PC-9 (cell line): Measurements from ENCODE around the gene CFAP99. TPM values are rescaled to one million over a fixed set of nuclear protein-coding genes. Genes with fewer than 3 reads are reported as not detected.

Source experiments
- Bru-seq: library from RNA; stranded (reverse); fragments of 400-500 nt; gene quantifications from one replicate; lab custom pipeline; 2021; lab: Mats Ljungman, UMichigan
- BruChase-seq, 2 experiments: library from RNA; stranded (reverse); fragments of 400-500 nt; gene quantifications; one replicate each; lab custom pipeline; 2021; lab: Mats Ljungman, UMichigan
- BruUV-seq: library from RNA; stranded (reverse); fragments of 400-500 nt; replicated peaks from 2 replicates; lab custom pipeline; 2021; lab: Mats Ljungman, UMichigan
- CTCF ChIA-PET: fragments of 300-600 bp; sonication (Branson Sonifier 250); formaldehyde crosslinking; loops from one replicate; lab custom pipeline; 2022; ENCODE audit warnings: antibody characterized with exemption; lab: Charles Lee
- POLR2A ChIA-PET: fragments of 300-600 bp; sonication (Branson Sonifier 250); formaldehyde crosslinking; loops from one replicate; lab custom pipeline; 2022; ENCODE audit warnings: antibody characterized with exemption; ENCODE audit not compliant: unreplicated experiment; lab: Charles Lee
- DNase-seq, 2 experiments: peaks; one replicate each; pipeline versions ENCODE4 v3.0.0 to v3.0.0-alpha.2; 2015 to 2022; ENCODE audit warnings: mixed read lengths in 1 of 2
- H2AFZ ChIP-seq: fragments of 200-600 bp; sonication (generic); 2 replicates; pipeline ENCODE4 v1.8.1; 2017; ENCODE audit warnings: antibody characterized with exemption
- H3F3A ChIP-seq: fragments of 200-600 bp; sonication (generic); 2 replicates; pipeline ENCODE4 v1.8.1; 2017; ENCODE audit warnings: antibody characterized with exemption, mild to moderate bottlenecking, low read depth; ENCODE audit not compliant: insufficient read depth
- H3K27ac ChIP-seq: fragments of 200-600 bp; sonication (generic); 2 replicates; pipeline ENCODE4 v1.6.1; 2016; ENCODE audit warnings: mixed run types
- H3K27me3 ChIP-seq: fragments of 200-600 bp; sonication (generic); 2 replicates; pipeline ENCODE4 v1.6.1; 2016; ENCODE audit warnings: low read depth, mixed run types; ENCODE audit not compliant: insufficient read depth
- H3K36me3 ChIP-seq: fragments of 200-600 bp; sonication (generic); 2 replicates; pipeline ENCODE4 v1.6.1; 2016; ENCODE audit warnings: low read depth, mixed run types
- H3K4me1 ChIP-seq: fragments of 200-600 bp; sonication (generic); replicated peaks from 2 replicates; pipeline ENCODE4 v1.6.1; 2016; ENCODE audit warnings: mixed run types; ENCODE audit not compliant: insufficient read depth
- H3K4me2 ChIP-seq: fragments of 200-600 bp; sonication (generic); 2 replicates; pipeline ENCODE4 v1.6.1; 2017; ENCODE audit warnings: mixed run types
- H3K4me3 ChIP-seq: fragments of 200-600 bp; sonication (generic); 2 replicates; pipeline ENCODE4 v1.6.1; 2016; ENCODE audit warnings: mixed run types
- H3K79me2 ChIP-seq: fragments of 200-600 bp; sonication (generic); 2 replicates; pipeline ENCODE4 v1.6.1; 2017; ENCODE audit warnings: low read depth, mixed run types
- H3K9me2 ChIP-seq: fragments of 200-600 bp; sonication (generic); 2 replicates; pipeline ENCODE4 v1.8.1; 2017; ENCODE audit warnings: mild to moderate bottlenecking; ENCODE audit not compliant: insufficient read depth
- H3K9me3 ChIP-seq: fragments of 200-600 bp; sonication (generic); 2 replicates; pipeline ENCODE4 v1.8.1; 2016; ENCODE audit warnings: low read depth; ENCODE audit not compliant: insufficient read depth
- H4K20me1 ChIP-seq: fragments of 200-600 bp; sonication (generic); 2 replicates; pipeline ENCODE4 v1.8.1; 2017; ENCODE audit not compliant: insufficient read depth
- EZH2 ChIP-seq: fragments of 200-600 bp; sonication (generic); IDR thresholded peaks from 2 replicates; pipeline ENCODE4 v1.8.0; 2017; ENCODE audit warnings: antibody characterized with exemption, low read depth
- intact Hi-C: fragments of 100-400 bp; cut with micrococcal nuclease; formaldehyde crosslinking; loops from one replicate; pipeline ENCODE4 v1.10.0; 2022; ENCODE audit not compliant: unreplicated experiment
- long read RNA-seq: library from polyadenylated mRNA; stranded (forward); transcript quantifications from one replicate; pipeline ENCODE4 v2.0.0, GENCODE V29; 2022
- total RNA-seq: library from RNA; stranded (reverse); gene quantifications from 2 replicates; pipeline ENCODE4 v1.2.3, GENCODE V29; 2021
- TF ChIP-seq, protein P1 (sequence below): fragments of 200-600 bp; sonication (generic); conservative IDR thresholded peaks from 2 replicates; pipeline ENCODE4 v1.6.1; 2017; ENCODE audit warnings: mixed run types, antibody characterized with exemption, mild to moderate bottlenecking, moderate library complexity

CFAP99 gene
- total RNA-seq, result 0.48 and 0.85 TPM in 2 replicates
- Bru-seq, nascent RNA, result percentile 5 among the genes with signal in this experiment
- BruChase-seq, experiment 1, labeled RNA remaining after a 2-hour chase, result percentile 7 among the genes with signal in this experiment
- BruChase-seq, experiment 2, labeled RNA remaining after a 6-hour chase, result not detected
- long read RNA-seq, result 0 reads

DNA sequence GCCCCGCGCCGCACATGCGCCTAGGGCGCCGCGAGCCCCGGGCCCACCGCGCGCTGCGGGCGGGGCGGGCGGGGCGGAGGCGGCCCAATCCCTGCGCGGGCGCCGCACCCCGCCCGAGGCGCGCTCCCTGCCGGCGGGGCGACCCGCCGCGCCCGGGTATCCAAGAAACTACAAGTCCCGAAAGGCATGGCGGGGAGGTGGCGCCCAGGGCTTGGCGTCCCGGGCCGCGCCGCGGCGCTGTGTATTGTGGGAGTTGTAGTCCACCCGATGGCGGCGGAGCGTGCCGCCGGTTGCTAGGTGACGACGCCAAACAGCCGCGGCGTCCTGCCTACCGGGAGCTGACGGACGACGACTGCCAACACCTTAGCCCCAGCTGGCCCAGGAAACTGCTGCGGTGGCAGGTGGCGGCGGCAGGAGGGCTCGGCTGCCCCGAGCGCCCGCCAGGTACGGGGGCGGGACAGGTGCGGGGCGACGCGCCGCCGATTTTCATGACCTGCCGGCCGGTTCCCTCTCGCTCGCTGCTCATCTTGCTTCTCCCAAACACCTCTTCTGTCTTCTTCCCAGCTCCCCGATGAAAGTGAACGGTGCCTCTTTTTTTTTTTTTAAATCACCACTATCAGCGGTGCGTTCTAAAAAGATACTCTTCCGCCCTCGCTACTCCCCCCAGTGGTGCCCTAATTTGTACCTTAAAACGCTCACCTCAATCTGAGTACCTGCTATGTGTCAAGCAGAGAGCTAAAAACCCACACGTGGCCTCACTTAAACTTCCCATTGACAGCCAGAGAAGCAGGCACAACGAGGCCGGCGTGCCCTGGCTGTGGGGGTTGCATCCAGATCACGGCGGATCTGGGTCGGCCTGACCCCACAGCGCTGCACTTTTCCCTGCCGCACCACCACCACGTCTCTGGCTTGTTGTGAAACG, at the start of gene CFAP99:
Gene CFAP99 (plus strand): TSS at position 306 of the 922 bp plus-strand sequence.
- ChIA-PET CTCF (no interaction called here), POLR2A (no interaction called here)
- DNase-seq, result peak; percentile 86 to 96
- no peak within 1 kb of the TSS for H3K27ac ChIP-seq
- H2AFZ ChIP-seq, result peak within 1 kb of the TSS; percentile 75
- H3K27me3 ChIP-seq, result peaks cover 46% of the 10 kb centered on the region
- H3K4me3 ChIP-seq, result peak within 1 kb of the TSS; percentile 54; the same call in 1 of the 2 replicates
- H3F3A ChIP-seq, result no peaks in the 10 kb centered on the region
- peaks cover 6% of the 10 kb centered on the region; the same call in 1 of the 2 replicates for H3K4me1 ChIP-seq
- H3K9me3 ChIP-seq, result no peaks in the 10 kb centered on the region
- no TSS peak for BruUV-seq
- H3K4me2 ChIP-seq, result peak within 1 kb of the TSS; percentile 92
- H3K9me2 ChIP-seq, result no peaks in the 10 kb centered on the region
- H4K20me1 ChIP-seq, result no peaks in the 10 kb centered on the region
- H3K79me2 ChIP-seq, result no peaks in the 10 kb centered on the region
- intact Hi-C loops, result loop anchor here (1.0 to 10.0 kb wide), 2 partner anchors 46 to 157 kb away; partner anchors contain the start of genes MXD4 and RNF4
- TF ChIP-seq, protein P1, sequence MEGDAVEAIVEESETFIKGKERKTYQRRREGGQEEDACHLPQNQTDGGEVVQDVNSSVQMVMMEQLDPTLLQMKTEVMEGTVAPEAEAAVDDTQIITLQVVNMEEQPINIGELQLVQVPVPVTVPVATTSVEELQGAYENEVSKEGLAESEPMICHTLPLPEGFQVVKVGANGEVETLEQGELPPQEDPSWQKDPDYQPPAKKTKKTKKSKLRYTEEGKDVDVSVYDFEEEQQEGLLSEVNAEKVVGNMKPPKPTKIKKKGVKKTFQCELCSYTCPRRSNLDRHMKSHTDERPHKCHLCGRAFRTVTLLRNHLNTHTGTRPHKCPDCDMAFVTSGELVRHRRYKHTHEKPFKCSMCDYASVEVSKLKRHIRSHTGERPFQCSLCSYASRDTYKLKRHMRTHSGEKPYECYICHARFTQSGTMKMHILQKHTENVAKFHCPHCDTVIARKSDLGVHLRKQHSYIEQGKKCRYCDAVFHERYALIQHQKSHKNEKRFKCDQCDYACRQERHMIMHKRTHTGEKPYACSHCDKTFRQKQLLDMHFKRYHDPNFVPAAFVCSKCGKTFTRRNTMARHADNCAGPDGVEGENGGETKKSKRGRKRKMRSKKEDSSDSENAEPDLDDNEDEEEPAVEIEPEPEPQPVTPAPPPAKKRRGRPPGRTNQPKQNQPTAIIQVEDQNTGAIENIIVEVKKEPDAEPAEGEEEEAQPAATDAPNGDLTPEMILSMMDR, result no peak
- TF ChIP-seq EZH2, result no peak
- H3K36me3 ChIP-seq, result no peaks in the 10 kb centered on the region

DNA sequence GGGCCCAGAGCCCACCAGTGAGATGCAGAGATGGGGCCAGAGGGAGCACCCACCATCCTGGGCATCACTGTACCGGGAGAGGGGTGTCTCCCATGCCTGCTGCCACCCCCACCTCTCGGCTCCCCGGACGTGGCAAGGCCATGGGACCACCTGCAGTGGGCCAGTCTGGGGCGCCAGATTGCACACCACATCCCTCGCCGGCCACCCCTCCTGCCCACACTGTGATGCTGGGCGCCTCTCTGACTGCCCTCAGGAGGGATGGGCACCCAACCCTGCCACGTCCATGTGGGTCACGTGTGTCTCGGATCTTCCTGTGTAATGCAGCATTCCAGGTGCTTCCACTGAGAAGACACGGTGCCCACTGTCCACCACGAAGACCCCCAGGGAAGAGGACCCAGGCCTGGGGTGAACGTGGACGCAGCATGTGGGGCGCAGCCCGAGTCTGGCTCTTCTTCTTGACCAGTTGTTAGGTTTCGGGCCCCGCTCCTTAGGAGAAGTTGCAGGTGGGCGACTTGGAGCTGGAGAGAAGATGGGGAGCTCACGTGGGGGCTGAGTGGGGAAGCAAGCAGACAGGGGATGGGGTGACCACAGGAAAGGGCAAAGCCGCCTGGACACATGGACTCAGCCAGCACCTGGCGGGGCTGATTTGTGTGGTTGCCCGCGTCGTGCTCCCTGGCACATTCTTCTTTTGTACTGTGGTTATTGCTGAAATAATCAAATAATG, 48.0 kb upstream of the CFAP99 start:
- Histone ChIP-seq H3K36me3 (no peaks in the 10 kb centered on the region), H4K20me1 (no peaks in the 10 kb centered on the region), H3K4me2 (no peak overlapping the region), H2AFZ (no peak overlapping the region), H3K27ac (no peak overlapping the region), H3K4me1 (no peaks in the 10 kb centered on the region), H3K9me3 (no peaks in the 10 kb centered on the region), H3F3A (no peaks in the 10 kb centered on the region), H3K4me3 (no peak overlapping the region), H3K79me2 (no peaks in the 10 kb centered on the region), H3K9me2 (no peaks in the 10 kb centered on the region), H3K27me3 (peaks cover 5% of the 10 kb centered on the region; the same call in 1 of the 2 replicates)
- no TSS peak for BruUV-seq
- DNase-seq, result no peak
- CTCF ChIA-PET, result no interaction called here
- no peak for TF ChIP-seq EZH2
- TF ChIP-seq, protein P1, result no peak
- POLR2A ChIA-PET, result no interaction called here
- intact Hi-C loops, result no loop called here

DNA sequence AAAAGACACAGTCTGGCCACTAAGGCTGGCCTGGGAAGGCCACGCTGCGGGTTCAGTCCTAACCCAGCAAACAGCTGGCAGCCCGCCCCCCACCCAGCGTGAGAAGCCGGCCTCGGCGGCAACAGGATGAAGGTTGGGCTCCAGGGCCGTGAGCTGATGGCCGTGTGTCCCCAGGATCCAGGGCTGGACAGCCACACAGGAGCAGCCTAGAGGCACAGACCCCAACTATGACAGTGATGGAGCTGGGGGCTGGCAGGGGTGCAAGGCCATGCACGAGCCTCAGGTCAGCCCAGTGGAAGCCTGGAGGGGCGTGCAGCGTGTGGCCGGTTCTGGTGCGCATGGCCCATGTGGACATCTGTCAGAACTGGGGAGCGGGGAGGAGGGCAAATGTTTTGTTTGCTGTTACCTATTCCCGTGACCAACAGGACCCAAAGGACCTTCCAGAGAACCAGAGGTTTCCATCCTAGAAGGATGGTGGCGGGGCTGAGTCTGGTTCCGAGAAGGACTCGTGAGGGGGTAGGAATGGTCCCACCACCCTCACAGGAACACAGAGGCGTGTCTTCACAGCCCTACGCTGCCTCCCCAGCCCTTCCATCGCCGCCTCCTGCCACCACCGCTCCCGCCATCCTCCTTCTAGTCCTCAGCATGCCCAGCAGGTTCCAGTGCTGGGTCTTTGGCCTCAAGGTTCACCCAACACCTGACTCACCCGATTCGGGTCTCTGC, 46.8 kb upstream of the CFAP99 start:
- POLR2A ChIA-PET, result no interaction called here
- CTCF ChIA-PET, result no interaction called here
- Histone ChIP-seq H3K4me2 (no peak overlapping the region), H3K79me2 (no peaks in the 10 kb centered on the region), H3F3A (no peaks in the 10 kb centered on the region), H3K4me1 (no peaks in the 10 kb centered on the region), H3K9me2 (no peaks in the 10 kb centered on the region), H4K20me1 (no peaks in the 10 kb centered on the region), H3K36me3 (no peaks in the 10 kb centered on the region), H3K9me3 (no peaks in the 10 kb centered on the region), H2AFZ (no peak overlapping the region), H3K27ac (no peak overlapping the region), H3K27me3 (peaks cover 5% of the 10 kb centered on the region; the same call in 1 of the 2 replicates), H3K4me3 (no peak overlapping the region)
- DNase-seq, result no peak
- intact Hi-C loops, result no loop called here
- BruUV-seq, result no TSS peak
- TF ChIP-seq EZH2, result no peak
- TF ChIP-seq, protein P1, result no peak
